Measurements from ENCODE around the gene ZDHHC23. TPM values are rescaled to one million over a fixed set of nuclear protein-coding genes. Genes with fewer than 3 reads are reported as not detected.

Gene ZDHHC23
- total and polyA plus RNA-seq, 2 experiments from 2014 or later = 7.9 to 9.1 TPM

- Histone ChIP-seq H3K27ac (no peak overlapping the region), H3K36me3 (no peaks in the 10 kb centered on the region), H3K4me1 (ENCODE audit: low read depth) (no peaks in the 10 kb centered on the region), H3K27me3 (no peaks in the 10 kb centered on the region), H3K4me3 (no peak overlapping the region), H3K9me3 (ENCODE audit: low read depth) (no peaks in the 10 kb centered on the region)
- peak; percentile 59 for TF ChIP-seq CTCF (IDR thresholded peaks at IDR 0.05; ENCODE audit: low read depth, low read length)
- peak; percentile 54 to 76 for DNase-seq (ENCODE audit: low read depth in 1 of 2, low spot score in 1 of 2)
Measured at GRCh38 chr3:113912552-113913236, 35.1 kb upstream of the ZDHHC23 start.

DNA sequence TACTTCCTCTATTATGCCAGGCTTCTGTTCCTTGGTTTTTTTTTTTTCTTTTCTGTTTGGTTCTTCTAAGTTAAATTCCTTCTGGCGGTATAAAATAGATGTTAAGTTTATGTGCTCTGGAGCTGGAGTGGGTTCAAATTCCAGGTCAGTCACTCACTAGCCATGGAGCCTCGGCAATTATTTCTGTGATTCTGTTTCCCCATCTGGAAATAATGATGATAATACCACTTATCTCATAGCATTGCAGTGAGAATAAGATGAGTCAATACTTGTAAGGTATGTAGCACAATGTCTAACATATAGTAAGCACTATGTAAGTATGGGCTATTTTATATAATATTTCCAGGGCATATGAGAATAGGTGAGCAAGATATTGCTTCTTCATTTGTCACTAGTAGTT is 33.2 kb upstream of the ZDHHC23 start:
- H3K36me3 ChIP-seq = no peaks in the 10 kb centered on the region
- H3K4me3 ChIP-seq = no peak overlapping the region
- peak in 1 of 2 donors; percentile 33 for DNase-seq (ENCODE audit: low read depth in 1 of 2, low spot score in 1 of 2)
- H3K27ac ChIP-seq = no peak overlapping the region
- H3K4me1 ChIP-seq (ENCODE audit: low read depth) = no peaks in the 10 kb centered on the region
- H3K27me3 ChIP-seq = no peaks in the 10 kb centered on the region
- no peak for TF ChIP-seq CTCF (IDR thresholded peaks at IDR 0.05; ENCODE audit: low read depth, low read length)
- H3K9me3 ChIP-seq (ENCODE audit: low read depth) = no peaks in the 10 kb centered on the region

DNA sequence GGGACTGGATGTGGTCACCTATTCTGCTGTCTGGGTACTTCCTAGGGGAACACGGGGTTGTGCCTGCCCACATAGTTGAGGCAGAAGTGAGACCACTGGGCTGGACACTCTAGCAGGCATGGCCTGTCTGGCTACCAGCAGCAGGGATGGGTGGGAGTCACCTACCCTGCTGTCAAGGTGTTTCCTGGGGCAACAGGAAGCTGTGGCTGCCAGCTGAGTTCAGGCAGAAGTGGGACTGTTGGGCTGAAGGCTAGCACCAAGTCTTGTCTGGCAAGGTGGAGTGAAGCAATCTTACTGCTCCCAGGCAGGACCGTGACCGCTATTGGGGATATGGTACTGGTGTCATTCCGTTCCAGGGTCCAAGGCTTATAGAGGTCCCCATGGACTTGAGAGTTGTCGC is 20.3 kb upstream of the ZDHHC23 start:
- Histone ChIP-seq H3K9me3 (ENCODE audit: low read depth) (no peaks in the 10 kb centered on the region), H3K27ac (no peak overlapping the region), H3K4me3 (no peak overlapping the region), H3K27me3 (no peaks in the 10 kb centered on the region), H3K36me3 (no peaks in the 10 kb centered on the region), H3K4me1 (ENCODE audit: low read depth) (no peaks in the 10 kb centered on the region)
- DNase-seq (ENCODE audit: low read depth in 1 of 2, low spot score in 1 of 2) = no peak
- TF ChIP-seq CTCF (IDR thresholded peaks at IDR 0.05; ENCODE audit: low read depth, low read length) = no peak

DNA sequence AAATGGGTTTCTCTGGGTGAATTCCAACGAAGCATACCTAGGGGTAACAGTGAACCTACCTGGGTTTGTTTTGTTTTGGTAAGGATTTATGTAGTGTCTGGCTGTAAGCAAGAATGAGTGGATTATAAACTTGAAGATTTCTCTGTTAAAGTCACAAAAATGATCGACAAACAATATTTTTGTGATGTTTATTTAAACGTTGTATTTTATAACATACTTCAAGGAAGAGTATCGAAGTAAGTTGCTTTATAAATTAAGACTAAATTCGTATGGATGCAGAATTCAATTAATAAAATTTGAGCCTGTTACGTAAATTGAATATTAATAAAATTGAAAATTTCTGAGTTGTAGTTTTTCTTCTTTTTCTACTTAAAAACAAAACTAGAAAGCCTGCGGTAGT is 982 bp upstream of the ZDHHC23 start:
- no peak overlapping the region for H3K27ac ChIP-seq
- peaks cover 6% of the 10 kb centered on the region for H3K4me1 ChIP-seq (ENCODE audit: low read depth)
- no peaks in the 10 kb centered on the region for H3K36me3 ChIP-seq
- no peaks in the 10 kb centered on the region for H3K9me3 ChIP-seq (ENCODE audit: low read depth)
- H3K4me3 ChIP-seq = peak overlapping the region; percentile 91
- DNase-seq (ENCODE audit: low read depth in 1 of 2, low spot score in 1 of 2) = no peak
- no peak for TF ChIP-seq CTCF (IDR thresholded peaks at IDR 0.05; ENCODE audit: low read depth, low read length)
- H3K27me3 ChIP-seq = peaks cover 29% of the 10 kb centered on the region

GRCh38 chr3:113948015-113948917 is 453 bp downstream of the ZDHHC23 start:
- no peaks in the 10 kb centered on the region for H3K36me3 ChIP-seq
- H3K9me3 ChIP-seq (ENCODE audit: low read depth) = no peaks in the 10 kb centered on the region
- H3K4me3 ChIP-seq = peak overlapping the region; percentile 91
- TF ChIP-seq CTCF (IDR thresholded peaks at IDR 0.05; ENCODE audit: low read depth, low read length) = no peak
- H3K4me1 ChIP-seq (ENCODE audit: low read depth) = peaks cover 6% of the 10 kb centered on the region
- H3K27ac ChIP-seq = no peak overlapping the region
- H3K27me3 ChIP-seq = peaks cover 29% of the 10 kb centered on the region
- peak in 1 of 2 donors; percentile 57 for DNase-seq (ENCODE audit: low read depth in 1 of 2, low spot score in 1 of 2)

Measured in cardiac muscle cell (in vitro differentiated cells and primary cell).